SK-N-MC (cell line): ENCODE measurements around the gene MRGPRX2.
A peak's percentile ranks its signal among the peaks of the same experiment; 100 is the strongest.

Source experiments
- DNase-seq: peaks from one replicate; pipeline ENCODE4 v3.0.0-alpha.2; 2011; ENCODE audit warnings: low read depth, low spot score
- H3K27ac ChIP-seq: fragments of 200-600 bp; sonication (generic); 2 replicates; pipeline ENCODE4 v1.5.1; 2016; ENCODE audit warnings: mixed run types
- H3K36me3 ChIP-seq: fragments of 200-600 bp; sonication (generic); 2 replicates; pipeline ENCODE4 v1.6.1; 2017; ENCODE audit warnings: antibody characterized with exemption, low read length, mixed read lengths; ENCODE audit not compliant: insufficient read depth
- H3K4me3 ChIP-seq: fragments of 200-600 bp; sonication (generic); 2 replicates; pipeline ENCODE4 v1.5.1; 2016
- H3K9ac ChIP-seq: fragments of 200-600 bp; sonication (generic); 2 replicates; pipeline ENCODE4 v1.8.0; 2017; ENCODE audit warnings: mixed run types, mixed read lengths; ENCODE audit not compliant: insufficient read length
- H3K9me3 ChIP-seq: fragments of 200-600 bp; sonication (generic); 2 replicates; pipeline ENCODE4 v1.6.1; 2017; ENCODE audit warnings: low read depth, mild to moderate bottlenecking, antibody characterized with exemption, low read length, moderate library complexity, mixed read lengths
- EZH2 ChIP-seq: fragments of 200-600 bp; sonication (generic); IDR thresholded peaks from one replicate; pipeline ENCODE4 v1.6.1; 2017; ENCODE audit warnings: antibody characterized with exemption
- FOXP2 ChIP-seq: optimal IDR thresholded peaks from 2 replicates; pipeline ENCODE3; 2011; ENCODE audit warnings: mild to moderate bottlenecking, moderate library complexity; ENCODE audit not compliant: insufficient read depth; ENCODE audit errors: extremely low read length, control extremely low read depth
- POLR2AphosphoS5 ChIP-seq: IDR thresholded peaks from 2 replicates; pipeline ENCODE4 v1.6.1; 2012; ENCODE audit warnings: mild to moderate bottlenecking, low read depth, low read length, borderline replicate concordance

Gene MRGPRX2

DNA sequence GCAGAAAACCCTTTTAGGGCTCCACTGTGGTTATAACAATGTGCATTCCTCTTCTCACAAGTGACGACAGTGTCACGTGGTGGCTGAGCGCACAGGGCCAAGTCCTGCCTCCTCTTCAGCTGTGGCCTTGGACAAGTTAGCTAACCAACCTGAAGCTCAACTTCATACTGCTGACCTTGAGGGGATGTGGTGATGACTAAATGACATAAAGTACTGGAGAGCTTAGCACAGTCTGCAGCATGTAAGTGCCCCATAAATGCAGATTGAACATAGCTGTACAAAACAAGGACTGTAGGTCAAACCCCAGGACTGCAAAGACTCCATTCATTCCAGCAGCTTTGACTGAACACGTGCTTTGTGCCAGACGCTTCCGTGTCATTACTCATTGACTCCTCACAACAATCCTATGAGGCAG is 20.1 kb upstream of the MRGPRX2 start:
- Histone ChIP-seq H3K9me3 (no peaks in the 10 kb centered on the region), H3K9ac (no peak overlapping the region), H3K27ac (no peak overlapping the region), H3K36me3 (no peaks in the 10 kb centered on the region), H3K4me3 (no peak overlapping the region)
- no peak for DNase-seq
- TF ChIP-seq FOXP2 (no peak), POLR2AphosphoS5 (no peak), EZH2 (no peak)

DNA sequence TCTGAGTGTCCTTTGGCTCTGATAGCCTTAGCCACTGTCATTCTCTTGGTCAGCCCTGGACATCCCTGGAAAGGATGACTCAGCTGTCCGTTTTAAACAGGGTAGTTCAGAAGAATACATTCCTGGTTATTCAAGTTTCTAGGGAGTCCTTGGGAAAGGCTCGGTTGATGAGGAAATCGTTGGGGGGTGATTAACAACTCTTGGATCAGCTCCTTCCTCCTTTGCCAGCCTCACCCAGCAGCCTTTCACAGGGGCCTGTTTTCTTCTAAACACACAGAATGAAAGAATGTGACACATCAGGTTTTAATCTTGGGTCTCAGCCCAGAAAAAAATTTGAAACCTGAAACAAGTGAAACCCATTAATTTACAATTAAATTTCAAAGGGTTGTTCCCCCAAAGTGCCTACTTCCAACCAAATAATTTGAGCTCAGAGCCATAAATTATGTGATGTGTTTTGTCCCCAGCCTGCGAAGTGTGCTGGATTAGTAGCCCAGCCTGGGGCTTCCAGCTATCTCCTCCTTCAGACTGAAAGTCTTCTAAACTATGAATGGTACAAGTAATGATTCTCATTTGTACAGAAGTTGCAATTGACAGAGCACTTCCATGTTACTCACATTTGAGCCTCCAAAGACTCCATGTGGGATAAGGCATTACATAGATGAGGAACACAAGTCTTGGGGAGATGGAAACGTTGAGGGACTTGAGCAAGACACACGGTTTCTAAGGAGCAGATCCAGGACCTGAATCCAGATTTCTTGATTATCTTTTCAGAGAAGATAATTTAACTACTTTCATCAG is 19.3 kb upstream of the MRGPRX2 start:
- H3K9ac ChIP-seq, result no peak overlapping the region
- TF ChIP-seq EZH2 (no peak), POLR2AphosphoS5 (no peak), FOXP2 (no peak)
- DNase-seq, result no peak
- H3K9me3 ChIP-seq, result no peaks in the 10 kb centered on the region
- no peaks in the 10 kb centered on the region for H3K36me3 ChIP-seq
- no peak overlapping the region for H3K4me3 ChIP-seq
- H3K27ac ChIP-seq, result no peak overlapping the region

DNA sequence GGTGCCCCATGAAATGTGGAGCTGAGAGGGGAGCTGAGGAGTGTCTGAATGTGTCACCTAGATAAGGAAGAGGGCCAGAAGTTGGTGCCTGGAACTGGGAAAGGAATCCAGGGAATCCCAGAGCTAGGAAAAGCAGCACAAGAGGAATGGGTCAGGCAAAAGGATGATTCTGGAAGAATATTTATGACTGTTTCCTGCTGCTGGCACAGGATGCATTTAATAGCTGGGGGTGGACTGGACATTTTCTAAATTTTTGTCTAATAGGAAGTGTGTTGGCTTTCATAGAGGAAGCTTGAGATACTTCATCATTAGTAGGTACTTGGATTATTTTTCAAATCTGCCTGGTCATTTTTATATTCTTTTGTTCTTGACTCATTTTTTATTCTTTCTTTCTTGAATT is 17.4 kb upstream of the MRGPRX2 start:
- Histone ChIP-seq H3K9me3 (no peaks in the 10 kb centered on the region), H3K9ac (no peak overlapping the region), H3K36me3 (no peaks in the 10 kb centered on the region), H3K4me3 (no peak overlapping the region), H3K27ac (no peak overlapping the region)
- no peak for DNase-seq
- TF ChIP-seq EZH2 (no peak), POLR2AphosphoS5 (no peak), FOXP2 (no peak)

GRCh38 chr11:19076744-19077589 is 16.4 kb upstream of the MRGPRX2 start:
- peak; percentile 6 for DNase-seq

DNA sequence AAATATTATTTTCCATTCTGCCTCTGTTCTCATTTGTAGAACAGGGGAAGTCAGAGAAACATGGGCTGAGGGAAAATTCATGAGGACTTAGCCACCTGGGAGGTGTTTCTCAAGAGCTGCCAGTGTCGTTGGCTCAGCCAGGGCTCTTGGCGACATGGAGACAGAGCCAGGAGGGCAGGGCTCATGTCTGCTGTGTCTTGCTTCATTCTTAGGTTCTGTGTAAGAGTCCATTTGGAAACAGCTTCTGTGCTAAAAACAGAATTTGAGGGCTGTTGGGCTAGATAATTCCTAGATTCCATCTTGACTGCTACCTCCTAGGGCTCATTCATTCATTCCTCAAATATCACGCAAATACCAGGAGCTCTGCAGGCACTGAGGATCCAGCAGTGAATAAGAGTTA is 15.1 kb upstream of the MRGPRX2 start:
- no peak for TF ChIP-seq EZH2
- no peak for TF ChIP-seq FOXP2
- TF ChIP-seq POLR2AphosphoS5, result no peak
- no peak overlapping the region for H3K27ac ChIP-seq
- no peak overlapping the region for H3K9ac ChIP-seq
- no peaks in the 10 kb centered on the region for H3K9me3 ChIP-seq
- H3K4me3 ChIP-seq, result no peak overlapping the region
- no peak for DNase-seq
- no peaks in the 10 kb centered on the region for H3K36me3 ChIP-seq

More at GRCh38 chr11:19076744-19077589, 16.4 kb upstream of the MRGPRX2 start:
- Histone ChIP-seq H3K4me3 (no peak overlapping the region), H3K9ac (no peak overlapping the region), H3K36me3 (no peaks in the 10 kb centered on the region), H3K27ac (no peak overlapping the region), H3K9me3 (no peaks in the 10 kb centered on the region)
- TF ChIP-seq POLR2AphosphoS5 (no peak), FOXP2 (no peak), EZH2 (no peak)

- DNase-seq, result no peak
- no peaks in the 10 kb centered on the region for H3K9me3 ChIP-seq
- no peak overlapping the region for H3K9ac ChIP-seq
- H3K4me3 ChIP-seq, result no peak overlapping the region
- TF ChIP-seq EZH2 (no peak), POLR2AphosphoS5 (no peak), FOXP2 (no peak)
- no peak overlapping the region for H3K27ac ChIP-seq
- no peaks in the 10 kb centered on the region for H3K36me3 ChIP-seq
Observed at GRCh38 chr11:19073454-19074415, 13.2 kb upstream of the MRGPRX2 start.

DNA sequence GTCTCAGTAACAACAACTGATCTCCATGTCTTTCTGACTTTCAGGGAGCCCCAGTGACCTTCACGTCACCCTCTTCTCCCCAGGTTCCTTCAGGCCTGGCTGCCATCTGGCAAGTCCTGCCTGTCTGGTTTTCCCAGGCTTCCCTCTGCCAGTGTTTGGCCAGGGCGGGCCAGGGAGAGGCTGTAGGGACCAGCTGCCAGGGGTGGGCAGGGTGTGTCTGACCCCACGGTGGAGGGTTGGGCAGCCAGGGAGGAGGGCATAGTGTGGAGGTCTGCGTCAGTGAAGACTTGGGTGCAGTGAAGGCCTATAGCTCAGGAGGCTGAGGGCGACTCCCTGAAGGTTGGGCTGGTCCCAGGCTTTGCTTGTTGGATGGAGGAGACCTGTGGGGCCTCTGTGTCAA is 11.9 kb upstream of the MRGPRX2 start:
- no peaks in the 10 kb centered on the region for H3K36me3 ChIP-seq
- DNase-seq, result no peak
- H3K9ac ChIP-seq, result no peak overlapping the region
- H3K4me3 ChIP-seq, result no peak overlapping the region
- no peaks in the 10 kb centered on the region for H3K9me3 ChIP-seq
- TF ChIP-seq FOXP2 (no peak), EZH2 (no peak), POLR2AphosphoS5 (no peak)
- H3K27ac ChIP-seq, result no peak overlapping the region
